Transverse colon (tissue), 4 donors: Measurements from ENCODE around the gene IFITM10. TPM values are rescaled to one million over a fixed set of nuclear protein-coding genes. Genes with fewer than 3 reads are reported as not detected.

Experiments used
- DNase-seq: peaks from one replicate; pipeline ENCODE4 v3.0.0-alpha.2; 2019
- H3K27ac ChIP-seq, 4 donors: fragments of 200-600 bp; sonication (generic); 2 replicates each; pipeline ENCODE4 v1.5.1; 2016 to 2018; ENCODE audit warnings: inconsistent platforms in 4 of 4
- H3K27me3 ChIP-seq: fragments of 200-600 bp; sonication (generic); 2 replicates; pipeline ENCODE4 v1.5.1; 2017; ENCODE audit warnings: inconsistent platforms
- H3K36me3 ChIP-seq, 4 donors: fragments of 200-600 bp; sonication (generic); 2 replicates each; pipeline ENCODE4 v1.5.1; 2017 to 2019; ENCODE audit warnings: inconsistent platforms in 4 of 4
- H3K4me1 ChIP-seq, 4 donors: fragments of 200-600 bp; sonication (generic); 2 replicates each; pipeline ENCODE4 v1.5.1; 2017 to 2020; ENCODE audit warnings: inconsistent platforms in 4 of 4
- H3K4me3 ChIP-seq, 4 donors: fragments of 200-600 bp; sonication (generic); 1 replicate in 1 of 4; 2 replicates in 3 of 4; pipeline versions ENCODE4 v1.5.1 to v1.6.1; 2017 to 2019; ENCODE audit warnings: inconsistent platforms in 4 of 4
- H3K9me3 ChIP-seq, 2 donors: fragments of 200-600 bp; sonication (generic); 2 replicates each; pipeline ENCODE4 v1.5.1; 2017 to 2019; ENCODE audit warnings: inconsistent platforms in 2 of 2
- CTCF ChIP-seq, 5 experiments: fragments of 200-600 bp in 3 of 5; fragments of 450-650 bp in 2 of 5; sonication (generic) in 3 of 5; IDR thresholded peaks; 1 replicate in 2 of 5; 2 replicates in 3 of 5; pipeline ENCODE4 v1.5.1; 2016 to 2017; ENCODE audit warnings: antibody characterized with exemption in 5 of 5, inconsistent platforms in 3 of 5, mild to moderate bottlenecking in 2 of 5, moderate library complexity in 1 of 5
- EP300 ChIP-seq: sonication (generic); formaldehyde crosslinking; IDR thresholded peaks from one replicate; pipeline ENCODE4 v1.6.1; 2017; ENCODE audit warnings: antibody characterized with exemption, low read depth
- POLR2A ChIP-seq: fragments of 450-650 bp; IDR thresholded peaks from one replicate; pipeline ENCODE4 v1.6.1; 2016; ENCODE audit warnings: antibody characterized with exemption, mild to moderate bottlenecking, moderate library complexity
- POLR2AphosphoS5 ChIP-seq, 3 donors: sonication (generic); formaldehyde crosslinking; IDR thresholded peaks; one replicate each; pipeline ENCODE4 v1.6.1; 2016; ENCODE audit warnings: antibody characterized with exemption in 3 of 3
- WGBS, 2 donors: methylation state at CpG; one replicate each; pipeline ENCODE4 v1.1.5; 2018; ENCODE audit warnings: low coverage in 1 of 2; 5-methylcytosine and 5-hydroxymethylcytosine counted together
- in situ Hi-C, 4 donors: fragments of 200-750 bp; cut with MboI; loops; one replicate each; pipeline versions ENCODE4 v1.15.0 to v1.15.1; 2017; ENCODE audit warnings: low sequenced_read_pairs in 3 of 4, low pct_ligation_motif_present in 1 of 4, low pct_unique_long_range_greater_than_20kb in 1 of 4
- intact Hi-C: fragments of 100-400 bp; cut with DNase I; formaldehyde crosslinking; loops from one replicate; pipeline ENCODE4 v1.15.1; 2023; ENCODE audit warnings: low total_unique reads
- total RNA-seq, 4 donors: library from RNA; depleted of rRNA; stranded (reverse); fragments of >200 nt; gene quantifications; one replicate each; pipeline ENCODE4 v1.1.0, GENCODE V29; 2016

IFITM10 gene
- total RNA-seq, 4 donors from 2014 or later = 0.68 to 13.5 (median 1.3) TPM

GRCh38 chr11:1782031-1782590, 31.7 kb upstream of the IFITM10 start:
- in situ Hi-C loops (no loop called here), intact Hi-C loops (no loop called here)
- no peak for DNase-seq
- no peaks in the 10 kb centered on the region for H3K9me3 ChIP-seq
- peak overlapping the region in 1 of 4 donors; percentile 21 for H3K27ac ChIP-seq
- peaks cover 8% of the 10 kb centered on the region for H3K27me3 ChIP-seq
- WGBS, 2 donors = 78% methylated on average over 11 of the region's 13 CpGs; no CpG with 5 or more reads in 1 of the 2 donors
- no peaks in the 10 kb centered on the region for H3K4me1 ChIP-seq
- no peaks in the 10 kb centered on the region for H3K36me3 ChIP-seq
- no peak overlapping the region for H3K4me3 ChIP-seq
- no peak for TF ChIP-seq POLR2AphosphoS5 (IDR thresholded peaks at IDR 0.05)

GRCh38 chr11:1781593-1781975, 31.2 kb upstream of the IFITM10 start:
- Histone ChIP-seq H3K27ac (peak overlapping the region in 2 of 4 donors; percentile 8 to 21), H3K36me3 (no peaks in the 10 kb centered on the region)
- no peak for DNase-seq

GRCh38 chr11:1780700-1781592, 30.6 kb upstream of the IFITM10 start:
- H3K27ac ChIP-seq = peak overlapping the region in 2 of 4 donors; percentile 8 to 21

More at GRCh38 chr11:1781593-1781975, 31.2 kb upstream of the IFITM10 start:
- Histone ChIP-seq H3K4me3 (no peak overlapping the region), H3K27me3 (peaks cover 8% of the 10 kb centered on the region), H3K9me3 (no peaks in the 10 kb centered on the region), H3K4me1 (no peaks in the 10 kb centered on the region)
- TF ChIP-seq CTCF (IDR thresholded peaks at IDR 0.05) (no peak), EP300 (no peak), POLR2AphosphoS5 (IDR thresholded peaks at IDR 0.05) (no peak), POLR2A (no peak)
- 79% methylated on average over 7 of the region's 9 CpGs; no CpG with 5 or more reads in 1 of the 2 donors for WGBS, 2 donors
- in situ Hi-C loops (no loop called here), intact Hi-C loops (no loop called here)

GRCh38 chr11:1779806-1780699, 29.7 kb upstream of the IFITM10 start:
- WGBS, 2 donors = 87 to 95% methylated on average over 4 to 34 of the region's 34 CpGs
- Histone ChIP-seq H3K27ac (no peak overlapping the region), H3K9me3 (no peaks in the 10 kb centered on the region), H3K4me1 (no peaks in the 10 kb centered on the region), H3K4me3 (no peak overlapping the region), H3K36me3 (no peaks in the 10 kb centered on the region), H3K27me3 (peaks cover 8% of the 10 kb centered on the region)
- no peak for TF ChIP-seq POLR2AphosphoS5 (IDR thresholded peaks at IDR 0.05)
- no peak for TF ChIP-seq CTCF (IDR thresholded peaks at IDR 0.05)
- no peak for TF ChIP-seq POLR2A
- no peak for TF ChIP-seq EP300
- DNase-seq = no peak
- in situ Hi-C loops = no loop called here
- intact Hi-C loops = no loop called here

More at GRCh38 chr11:1780700-1781592, 30.6 kb upstream of the IFITM10 start:
- no peaks in the 10 kb centered on the region for H3K4me1 ChIP-seq
- TF ChIP-seq EP300 (no peak), CTCF (IDR thresholded peaks at IDR 0.05) (no peak), POLR2A (no peak), POLR2AphosphoS5 (IDR thresholded peaks at IDR 0.05) (no peak)
- peaks cover 8% of the 10 kb centered on the region for H3K27me3 ChIP-seq
- 76 to 93% methylated on average over 3 to 24 of the region's 25 CpGs for WGBS, 2 donors
- H3K4me3 ChIP-seq = no peak overlapping the region
- no peaks in the 10 kb centered on the region for H3K9me3 ChIP-seq
- no peak for DNase-seq
- in situ Hi-C loops = no loop called here
- no peaks in the 10 kb centered on the region for H3K36me3 ChIP-seq
- intact Hi-C loops = no loop called here
